ENCODE measurements around the gene IPO4.

DNA sequence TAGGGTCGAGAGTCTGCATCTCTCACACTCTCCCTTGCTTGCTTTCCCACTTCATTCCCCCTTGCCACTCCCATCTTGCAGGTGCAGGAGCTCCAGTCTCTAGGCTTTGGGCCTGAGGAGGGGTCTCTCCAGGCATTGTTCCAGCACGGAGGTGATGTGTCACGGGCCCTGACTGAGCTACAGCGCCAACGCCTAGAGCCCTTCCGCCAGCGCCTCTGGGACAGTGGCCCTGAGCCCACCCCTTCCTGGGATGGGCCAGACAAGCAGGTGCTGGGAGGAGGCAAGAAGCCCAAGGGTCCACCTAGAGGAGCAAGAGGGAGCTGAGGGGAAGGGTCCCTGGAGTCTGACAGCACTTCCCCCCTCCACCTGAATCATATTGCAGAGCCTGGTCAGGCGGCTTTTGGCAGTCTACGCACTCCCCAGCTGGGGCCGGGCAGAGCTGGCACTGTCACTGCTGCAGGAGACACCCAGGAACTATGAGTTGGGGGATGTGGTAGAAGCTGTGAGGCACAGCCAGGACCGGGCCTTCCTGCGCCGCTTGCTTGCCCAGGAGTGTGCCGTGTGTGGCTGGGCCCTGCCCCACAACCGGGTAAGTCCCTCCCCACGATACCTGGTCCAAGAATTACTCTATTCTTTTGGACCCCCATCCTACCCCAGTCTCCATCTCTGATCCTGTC, 37.1 kb downstream of the IPO4 start:
- TF ChIP-seq, protein P1, sequence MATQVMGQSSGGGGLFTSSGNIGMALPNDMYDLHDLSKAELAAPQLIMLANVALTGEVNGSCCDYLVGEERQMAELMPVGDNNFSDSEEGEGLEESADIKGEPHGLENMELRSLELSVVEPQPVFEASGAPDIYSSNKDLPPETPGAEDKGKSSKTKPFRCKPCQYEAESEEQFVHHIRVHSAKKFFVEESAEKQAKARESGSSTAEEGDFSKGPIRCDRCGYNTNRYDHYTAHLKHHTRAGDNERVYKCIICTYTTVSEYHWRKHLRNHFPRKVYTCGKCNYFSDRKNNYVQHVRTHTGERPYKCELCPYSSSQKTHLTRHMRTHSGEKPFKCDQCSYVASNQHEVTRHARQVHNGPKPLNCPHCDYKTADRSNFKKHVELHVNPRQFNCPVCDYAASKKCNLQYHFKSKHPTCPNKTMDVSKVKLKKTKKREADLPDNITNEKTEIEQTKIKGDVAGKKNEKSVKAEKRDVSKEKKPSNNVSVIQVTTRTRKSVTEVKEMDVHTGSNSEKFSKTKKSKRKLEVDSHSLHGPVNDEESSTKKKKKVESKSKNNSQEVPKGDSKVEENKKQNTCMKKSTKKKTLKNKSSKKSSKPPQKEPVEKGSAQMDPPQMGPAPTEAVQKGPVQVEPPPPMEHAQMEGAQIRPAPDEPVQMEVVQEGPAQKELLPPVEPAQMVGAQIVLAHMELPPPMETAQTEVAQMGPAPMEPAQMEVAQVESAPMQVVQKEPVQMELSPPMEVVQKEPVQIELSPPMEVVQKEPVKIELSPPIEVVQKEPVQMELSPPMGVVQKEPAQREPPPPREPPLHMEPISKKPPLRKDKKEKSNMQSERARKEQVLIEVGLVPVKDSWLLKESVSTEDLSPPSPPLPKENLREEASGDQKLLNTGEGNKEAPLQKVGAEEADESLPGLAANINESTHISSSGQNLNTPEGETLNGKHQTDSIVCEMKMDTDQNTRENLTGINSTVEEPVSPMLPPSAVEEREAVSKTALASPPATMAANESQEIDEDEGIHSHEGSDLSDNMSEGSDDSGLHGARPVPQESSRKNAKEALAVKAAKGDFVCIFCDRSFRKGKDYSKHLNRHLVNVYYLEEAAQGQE (IDR thresholded peaks at IDR 0.05; ENCODE audit: insufficient read depth in 1 of 2, low read depth in 2 of 2, low read length in 2 of 2), result no peak
- TF ChIP-seq TAF1 (IDR thresholded peaks at IDR 0.05; ENCODE audit: borderline replicate concordance, insufficient read depth, low read length) (no peak), POLR2AphosphoS5 (IDR thresholded peaks at IDR 0.05; ENCODE audit: low read depth, low read length) (no peak), SIN3A (IDR thresholded peaks at IDR 0.05; ENCODE audit: borderline replicate concordance, insufficient read depth, low read length) (no peak), FOXP2 (optimal IDR thresholded peaks at IDR 0.05; ENCODE audit: borderline replicate concordance, extremely low read depth, extremely low read length, insufficient read depth) (no peak)

Data from PFSK-1 (cell line).